Measurements from ENCODE around the gene SERINC2.
"Not testable (repeated sequence)": the region's sequence is repeated elsewhere in the genome, so short reads cannot be mapped to it uniquely, and the experiment has no call there.

Gene SERINC2

GRCh38 chr1:31472673-31473072 lies 59.7 kb downstream of the SERINC2 start:
- not testable (repeated sequence) for DNase-seq

GRCh38 chr1:31473508-31473907 lies 60.5 kb downstream of the SERINC2 start:
- not testable (repeated sequence) for DNase-seq

GRCh38 chr1:31474567-31474966 lies 61.6 kb downstream of the SERINC2 start:
- not testable (repeated sequence) for DNase-seq

- DNase-seq, result no peak
These were observed 64.2 kb downstream of the SERINC2 start for GRCh38 chr1:31476891-31477846.

- no peak for DNase-seq
These were observed 65.2 kb downstream of the SERINC2 start for GRCh38 chr1:31478167-31478566.

GRCh38 chr1:31479811-31480210 lies 66.8 kb downstream of the SERINC2 start:
- no peak for DNase-seq

- not testable (repeated sequence) for DNase-seq
These were observed 67.4 kb downstream of the SERINC2 start for GRCh38 chr1:31480426-31480825.

- DNase-seq, result no peak
These were observed 69.5 kb downstream of the SERINC2 start for GRCh38 chr1:31482482-31483011.

GRCh38 chr1:31483012-31483946 lies 70.3 kb downstream of the SERINC2 start:
- peak; percentile 61 for DNase-seq

Measured in right hindlimb (tissue), 1 donor.